Measurements from ENCODE around the gene MAP9.

DNA sequence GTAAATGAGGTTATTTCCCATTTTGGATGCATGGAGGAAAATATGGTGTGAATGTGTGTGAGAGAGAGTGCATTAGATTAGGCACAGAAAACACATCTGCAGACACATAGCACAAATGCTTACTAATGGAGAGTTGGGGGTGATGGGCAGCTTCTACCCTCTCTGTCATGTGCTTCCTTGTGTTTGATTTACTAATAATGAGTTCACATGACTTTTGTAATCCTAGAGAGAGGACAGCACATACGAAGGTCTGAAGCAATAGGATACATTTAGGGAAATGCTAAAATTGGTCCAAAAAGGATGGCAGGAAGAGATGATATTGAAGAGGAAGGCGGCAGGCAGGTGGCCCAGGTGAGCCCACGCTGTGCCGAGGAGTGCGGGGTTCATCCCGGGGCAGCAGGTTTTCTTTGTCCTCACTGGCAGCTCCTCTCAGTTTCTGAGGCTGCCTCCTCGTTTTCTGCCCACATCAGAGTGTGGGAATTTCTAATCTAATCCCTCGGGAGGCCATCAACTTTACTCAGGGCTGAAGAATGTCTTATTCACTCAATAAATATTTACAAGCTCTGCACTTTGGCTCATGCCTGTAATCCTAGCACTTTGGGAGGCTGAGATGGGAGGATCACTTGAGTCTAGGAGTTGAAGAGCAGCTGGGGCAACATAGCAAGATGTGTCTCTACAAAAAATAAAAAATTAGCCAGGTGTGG, 15.9 kb upstream of the MAP9 start:
- no peak for TF ChIP-seq POLR2A (IDR thresholded peaks at IDR 0.05)
- TF ChIP-seq, protein P1, sequence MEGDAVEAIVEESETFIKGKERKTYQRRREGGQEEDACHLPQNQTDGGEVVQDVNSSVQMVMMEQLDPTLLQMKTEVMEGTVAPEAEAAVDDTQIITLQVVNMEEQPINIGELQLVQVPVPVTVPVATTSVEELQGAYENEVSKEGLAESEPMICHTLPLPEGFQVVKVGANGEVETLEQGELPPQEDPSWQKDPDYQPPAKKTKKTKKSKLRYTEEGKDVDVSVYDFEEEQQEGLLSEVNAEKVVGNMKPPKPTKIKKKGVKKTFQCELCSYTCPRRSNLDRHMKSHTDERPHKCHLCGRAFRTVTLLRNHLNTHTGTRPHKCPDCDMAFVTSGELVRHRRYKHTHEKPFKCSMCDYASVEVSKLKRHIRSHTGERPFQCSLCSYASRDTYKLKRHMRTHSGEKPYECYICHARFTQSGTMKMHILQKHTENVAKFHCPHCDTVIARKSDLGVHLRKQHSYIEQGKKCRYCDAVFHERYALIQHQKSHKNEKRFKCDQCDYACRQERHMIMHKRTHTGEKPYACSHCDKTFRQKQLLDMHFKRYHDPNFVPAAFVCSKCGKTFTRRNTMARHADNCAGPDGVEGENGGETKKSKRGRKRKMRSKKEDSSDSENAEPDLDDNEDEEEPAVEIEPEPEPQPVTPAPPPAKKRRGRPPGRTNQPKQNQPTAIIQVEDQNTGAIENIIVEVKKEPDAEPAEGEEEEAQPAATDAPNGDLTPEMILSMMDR (IDR thresholded peaks at IDR 0.05): no peak

Data from testis (tissue), 2 donors.